Cardiac fibroblast (primary cell): ENCODE results near the gene ACTR6.
A peak's percentile ranks its signal among the peaks of the same experiment; 100 is the strongest.

Experiments used
- DNase-seq, 2 donors: peaks; one replicate each; pipeline versions ENCODE4 v3.0.0 to v3.0.0-alpha.2; 2010; ENCODE audit warnings: low read depth in 2 of 2
- H3K4me3 ChIP-seq, 2 donors: replicated peaks in 1 of 2; 1 replicate in 1 of 2; 2 replicates in 1 of 2; pipeline ENCODE4 v1.5.1; 2011; ENCODE audit warnings: low read depth in 2 of 2, low read length in 2 of 2, mild to moderate bottlenecking in 2 of 2, moderate library complexity in 1 of 2
- TF ChIP-seq, protein P1 (sequence below): IDR thresholded peaks from one replicate; pipeline ENCODE4 v1.5.1; 2011; ENCODE audit warnings: low read depth, mild to moderate bottlenecking, low read length, inconsistent platforms

Gene ACTR6

DNA sequence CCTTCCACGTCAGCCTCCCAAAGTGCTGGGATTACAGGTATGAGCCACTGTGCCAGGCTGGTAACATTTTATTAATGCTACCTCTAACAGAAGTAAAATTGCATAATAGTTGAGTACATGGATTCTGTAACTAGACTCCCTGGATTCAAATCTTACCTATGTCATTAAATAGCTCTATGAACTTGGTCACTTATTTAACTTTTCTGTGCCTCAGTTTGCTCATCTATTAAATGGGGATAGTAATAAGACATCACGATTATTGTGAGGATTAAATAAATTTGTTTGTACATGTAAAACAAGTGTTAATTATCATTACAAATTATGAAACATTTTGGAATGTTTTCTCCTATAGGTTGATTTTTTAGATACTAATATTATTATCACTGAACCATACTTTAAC is 6.7 kb downstream of the ACTR6 start:
- TF ChIP-seq, protein P1, sequence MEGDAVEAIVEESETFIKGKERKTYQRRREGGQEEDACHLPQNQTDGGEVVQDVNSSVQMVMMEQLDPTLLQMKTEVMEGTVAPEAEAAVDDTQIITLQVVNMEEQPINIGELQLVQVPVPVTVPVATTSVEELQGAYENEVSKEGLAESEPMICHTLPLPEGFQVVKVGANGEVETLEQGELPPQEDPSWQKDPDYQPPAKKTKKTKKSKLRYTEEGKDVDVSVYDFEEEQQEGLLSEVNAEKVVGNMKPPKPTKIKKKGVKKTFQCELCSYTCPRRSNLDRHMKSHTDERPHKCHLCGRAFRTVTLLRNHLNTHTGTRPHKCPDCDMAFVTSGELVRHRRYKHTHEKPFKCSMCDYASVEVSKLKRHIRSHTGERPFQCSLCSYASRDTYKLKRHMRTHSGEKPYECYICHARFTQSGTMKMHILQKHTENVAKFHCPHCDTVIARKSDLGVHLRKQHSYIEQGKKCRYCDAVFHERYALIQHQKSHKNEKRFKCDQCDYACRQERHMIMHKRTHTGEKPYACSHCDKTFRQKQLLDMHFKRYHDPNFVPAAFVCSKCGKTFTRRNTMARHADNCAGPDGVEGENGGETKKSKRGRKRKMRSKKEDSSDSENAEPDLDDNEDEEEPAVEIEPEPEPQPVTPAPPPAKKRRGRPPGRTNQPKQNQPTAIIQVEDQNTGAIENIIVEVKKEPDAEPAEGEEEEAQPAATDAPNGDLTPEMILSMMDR: no peak
- DNase-seq: no peak
- H3K4me3 ChIP-seq: no peak overlapping the region

DNA sequence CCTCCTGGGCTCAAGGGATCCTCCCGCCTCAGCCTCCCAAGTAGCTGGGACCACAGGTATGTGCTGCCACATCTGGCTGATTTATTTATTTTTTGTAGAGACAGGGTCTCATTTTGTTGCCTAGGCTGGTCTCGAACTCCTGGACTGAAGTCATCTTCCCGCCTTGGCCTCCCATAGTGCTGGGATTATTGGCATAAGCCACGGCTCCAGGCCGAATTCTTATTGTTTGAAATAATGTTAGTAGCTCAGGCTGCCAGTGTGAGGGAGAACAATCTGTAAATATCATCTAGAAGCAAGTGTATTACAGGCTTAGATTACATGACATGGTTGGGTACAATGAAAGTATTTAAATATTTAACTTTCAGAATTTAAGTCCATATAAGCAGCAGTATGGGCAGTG is 8.2 kb downstream of the ACTR6 start:
- TF ChIP-seq, protein P1: no peak
- H3K4me3 ChIP-seq: no peak overlapping the region
- DNase-seq: no peak

DNA sequence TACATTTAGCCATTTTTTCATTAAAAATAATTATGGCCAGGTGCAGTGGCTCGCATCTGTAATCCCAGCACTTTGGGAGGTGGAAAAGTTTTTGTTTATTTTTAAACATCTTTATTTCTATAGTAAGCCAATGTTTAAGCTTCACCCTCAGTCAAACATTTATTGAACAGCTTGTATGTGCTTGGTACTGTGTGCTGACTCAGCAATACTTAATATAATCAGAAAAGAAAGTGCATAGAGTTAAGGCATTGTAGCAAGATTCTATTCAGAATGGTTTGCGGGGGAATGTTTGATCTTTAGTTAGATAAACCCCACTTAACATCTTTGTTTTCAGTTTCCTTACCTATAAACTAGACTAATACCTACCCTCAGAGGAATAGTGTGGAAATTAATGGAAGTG is 11.1 kb downstream of the ACTR6 start:
- TF ChIP-seq, protein P1: no peak
- H3K4me3 ChIP-seq: no peak overlapping the region
- no peak for DNase-seq

DNA sequence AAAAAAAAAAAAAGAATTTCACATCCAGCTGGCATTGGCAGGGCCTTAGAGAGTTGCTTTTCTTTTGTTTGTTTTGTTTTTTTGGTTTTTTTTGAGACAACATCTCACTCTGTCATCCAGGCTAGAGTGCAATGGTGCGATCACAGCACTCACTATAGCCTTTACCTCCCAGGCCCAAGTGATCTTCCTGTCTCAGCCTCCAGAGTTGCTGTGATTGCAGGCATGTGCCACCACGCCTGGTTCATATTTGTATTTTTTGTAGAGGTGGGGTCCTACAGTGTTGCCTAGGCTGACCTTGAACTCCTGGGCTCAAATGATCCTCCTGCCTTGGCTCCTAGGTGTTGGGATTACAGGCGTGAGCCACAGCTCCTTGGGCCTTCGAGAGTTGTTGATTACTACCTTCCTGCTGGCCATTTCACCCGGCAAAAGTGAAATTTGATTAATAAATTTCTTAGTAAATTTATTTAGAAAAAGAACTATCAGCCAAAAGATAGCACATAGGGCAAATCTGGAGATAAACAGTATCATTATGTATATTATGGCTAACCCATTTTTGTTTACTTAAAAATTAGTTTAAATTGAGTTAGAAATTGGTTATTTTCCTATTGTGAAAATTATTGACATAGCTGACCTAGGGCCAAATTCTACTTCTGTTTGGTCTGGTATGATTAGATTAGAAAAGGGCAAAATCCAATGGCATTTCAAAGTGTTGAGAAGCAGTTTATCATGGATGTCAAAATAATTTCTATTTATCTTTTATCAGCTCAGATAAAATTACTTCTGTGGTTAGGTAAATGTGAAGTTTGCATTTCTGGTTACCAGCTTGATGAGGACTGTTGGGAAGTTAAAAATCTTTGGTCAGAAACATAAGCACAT is 12.6 kb downstream of the ACTR6 start:
- DNase-seq: no peak
- no peak overlapping the region for H3K4me3 ChIP-seq
- TF ChIP-seq, protein P1: no peak

DNA sequence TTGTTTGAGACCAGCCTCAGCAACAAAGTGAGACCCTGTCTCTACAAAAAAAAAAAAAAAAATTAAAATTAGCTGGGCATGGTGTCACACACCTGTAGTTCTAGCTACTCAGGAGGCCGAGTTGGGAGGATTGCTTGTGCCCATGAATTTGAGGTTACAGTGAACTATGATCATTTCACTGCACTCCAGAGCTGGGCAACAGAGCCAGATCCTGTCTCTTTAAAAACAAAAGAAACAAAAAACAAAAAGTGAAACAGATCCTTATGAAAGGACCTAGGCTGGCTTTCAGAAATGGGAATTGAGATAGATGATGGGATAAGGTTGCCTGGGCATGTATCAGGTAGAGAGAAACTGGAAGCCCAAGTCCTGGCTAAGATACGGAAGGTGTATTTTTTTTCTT is 13.9 kb downstream of the ACTR6 start:
- DNase-seq: no peak
- H3K4me3 ChIP-seq: no peak overlapping the region
- TF ChIP-seq, protein P1: no peak

DNA sequence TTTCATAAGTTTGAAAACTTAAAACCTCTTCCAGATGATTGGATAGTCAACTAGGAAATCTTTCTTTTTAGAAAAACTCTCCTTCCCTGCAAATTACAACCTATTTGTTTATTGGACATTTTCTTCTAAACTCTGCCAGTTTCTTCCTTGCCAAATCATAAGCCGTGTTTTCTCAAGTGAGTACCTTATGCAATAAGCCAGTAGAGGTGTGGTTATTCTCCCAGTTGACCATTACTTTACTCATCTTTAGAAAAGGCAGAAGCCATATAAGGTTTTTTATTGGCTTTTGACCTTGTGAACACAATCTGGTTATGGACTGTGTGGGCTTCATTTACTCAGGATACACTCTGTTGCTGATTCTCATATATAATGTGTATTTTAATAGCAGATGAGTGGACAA is 14.6 kb downstream of the ACTR6 start:
- TF ChIP-seq, protein P1: no peak
- DNase-seq: peak in 1 of 2 donors; percentile 21

DNA sequence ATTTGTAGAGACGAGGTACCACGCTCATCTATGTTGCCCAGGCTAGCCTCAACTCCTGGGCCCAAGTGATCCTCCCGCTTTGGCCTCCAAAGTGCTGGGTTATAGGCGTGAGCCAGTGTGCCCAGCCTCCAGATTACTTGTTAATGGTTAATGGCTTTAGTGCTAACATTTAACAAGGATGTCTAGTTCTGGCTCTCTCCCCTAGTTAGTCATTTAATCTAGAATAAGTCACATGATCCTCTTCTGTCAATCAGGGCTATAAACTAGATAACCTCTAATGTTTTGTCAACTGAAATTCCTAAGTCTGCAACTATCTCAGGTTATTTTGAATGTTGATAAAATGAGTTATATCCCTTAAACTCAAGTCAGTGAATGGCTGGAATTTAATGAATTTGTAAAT is 15.7 kb downstream of the ACTR6 start:
- no peak overlapping the region for H3K4me3 ChIP-seq
- TF ChIP-seq, protein P1: no peak
- DNase-seq: no peak

More for the DNA sequence above, 14.6 kb downstream of the ACTR6 start:
- no peak overlapping the region for H3K4me3 ChIP-seq
